H1 (cell line): ENCODE measurements around the gene CCIN. TPM values are rescaled to one million over a fixed set of nuclear protein-coding genes. Genes with fewer than 3 reads are reported as not detected.

ENCODE experiments used
- CTCF ChIA-PET: fragments of 300-600 bp; sonication (Branson Sonifier 250); formaldehyde crosslinking; loops from one replicate; lab custom pipeline; 2021; ENCODE audit not compliant: partially characterized antibody; lab: Charles Lee
- POLR2A ChIA-PET: fragments of 300-600 bp; sonication (Branson Sonifier 250); formaldehyde crosslinking; loops from one replicate; lab custom pipeline; 2021; ENCODE audit warnings: inconsistent platforms; ENCODE audit not compliant: partially characterized antibody; lab: Charles Lee
- DNase-seq, 2 experiments: peaks; one replicate each; pipeline versions ENCODE4 v3.0.0 to v3.0.0-alpha.2; 2010 to 2022; ENCODE audit warnings: low spot score in 2 of 2, low read depth in 1 of 2, mixed read lengths in 1 of 2
- FAIRE-seq: peaks from 2 replicates; lab custom pipeline; 2011; peaks lifted over from hg19 to GRCh38; lab: Jason Lieb, UNC
- H2AFZ ChIP-seq: 2 replicates; pipeline ENCODE4 v1.8.1; 2012; ENCODE audit warnings: low read length, inconsistent platforms
- H2AK5ac ChIP-seq: 2 replicates; pipeline ENCODE4 v1.6.1; 2013; ENCODE audit warnings: low read depth, low read length
- H2BK120ac ChIP-seq: replicated peaks from 2 replicates; pipeline ENCODE3; 2013; ENCODE audit warnings: low read depth, low read length, inconsistent platforms
- H2BK12ac ChIP-seq: 2 replicates; pipeline ENCODE4 v1.6.1; 2013; ENCODE audit warnings: low read depth, low read length
- H2BK15ac ChIP-seq: 2 replicates; pipeline ENCODE4 v1.6.1; 2013; ENCODE audit warnings: low read length
- H2BK20ac ChIP-seq: 2 replicates; pipeline ENCODE4 v1.6.1; 2013; ENCODE audit warnings: low read length
- H2BK5ac ChIP-seq: 2 replicates; pipeline ENCODE4 v1.6.1; 2013; ENCODE audit warnings: low read depth, low read length
- H3K14ac ChIP-seq: 2 replicates; pipeline ENCODE4 v1.6.1; 2013; ENCODE audit warnings: inconsistent platforms; ENCODE audit not compliant: insufficient read length
- H3K18ac ChIP-seq: 2 replicates; pipeline ENCODE4 v1.6.1; 2013; ENCODE audit warnings: low read length; ENCODE audit errors: extremely low read depth
- H3K23ac ChIP-seq: 2 replicates; pipeline ENCODE4 v1.6.1; 2013; ENCODE audit warnings: inconsistent platforms; ENCODE audit not compliant: insufficient read length
- H3K23me2 ChIP-seq: 2 replicates; pipeline ENCODE4 v1.6.1; 2013; ENCODE audit warnings: low read depth, low read length
- H3K27ac ChIP-seq: 2 replicates; pipeline ENCODE4 v1.6.1; 2011; ENCODE audit warnings: low read depth, low read length, inconsistent platforms
- H3K27me3 ChIP-seq, 4 experiments: replicated peaks in 1 of 4; 1 replicate in 1 of 4; 2 replicates in 3 of 4; pipeline versions ENCODE4 v1.6.1 to v1.8.1; 2011 to 2013; ENCODE audit warnings: low read length in 3 of 4, mild to moderate bottlenecking in 3 of 4, inconsistent platforms in 2 of 4, mixed read lengths in 2 of 4, moderate library complexity in 1 of 4; ENCODE audit not compliant: control insufficient read depth in 3 of 4, insufficient read depth in 3 of 4; ENCODE audit errors: extremely low read depth in 1 of 4
- H3K36me3 ChIP-seq, 4 experiments: 2 replicates each; pipeline versions ENCODE4 v1.6.1 to v1.8.1; 2011 to 2013; ENCODE audit warnings: mild to moderate bottlenecking in 4 of 4, low read length in 3 of 4, moderate library complexity in 2 of 4, control low read depth in 1 of 4, inconsistent platforms in 1 of 4; ENCODE audit not compliant: insufficient read depth in 4 of 4, control insufficient read depth in 2 of 4
- H3K4ac ChIP-seq: replicated peaks from 2 replicates; pipeline ENCODE3; 2013; ENCODE audit warnings: low read length, low read depth, mixed read lengths, inconsistent platforms; ENCODE audit not compliant: insufficient read length
- H3K4me1 ChIP-seq, 4 experiments: replicated peaks in 1 of 4; 1 replicate in 1 of 4; 2 replicates in 3 of 4; pipeline versions ENCODE4 v1.6.1 to v1.8.1; 2011 to 2013; ENCODE audit warnings: low read length in 3 of 4, inconsistent platforms in 2 of 4, mixed read lengths in 1 of 4; ENCODE audit not compliant: insufficient read depth in 4 of 4, control insufficient read depth in 3 of 4
- H3K4me2 ChIP-seq, 2 experiments: 2 replicates each; pipeline versions ENCODE4 v1.6.1 to v1.8.1; 2011 to 2013; ENCODE audit warnings: low read depth in 2 of 2, low read length in 2 of 2, control low read depth in 1 of 2, inconsistent platforms in 1 of 2, mild to moderate bottlenecking in 1 of 2; ENCODE audit not compliant: insufficient read depth in 1 of 2
- H3K4me3 ChIP-seq, 4 experiments: fragments of 200-600, 300-600 bp in 1 of 4; sonication (generic), shearing (Covaris generic), sonication (Bioruptor Twin) in 1 of 4; 2 replicates each; pipeline versions ENCODE4 v1.5.1 to v1.8.1; 2011 to 2016; ENCODE audit warnings: low read length in 4 of 4, low read depth in 3 of 4, control low read depth in 2 of 4, inconsistent platforms in 2 of 4, mild to moderate bottlenecking in 2 of 4, mixed read lengths in 1 of 4, moderate library complexity in 1 of 4; ENCODE audit not compliant: insufficient read depth in 2 of 4; ENCODE audit errors: extremely low read depth in 1 of 4
- H3K56ac ChIP-seq: replicated peaks from 2 replicates; pipeline ENCODE3; 2013; ENCODE audit warnings: low read depth, mild to moderate bottlenecking, mixed read lengths, low read length, inconsistent platforms; ENCODE audit not compliant: insufficient read length
- H3K79me1 ChIP-seq: 2 replicates; pipeline ENCODE4 v1.6.1; 2013; ENCODE audit warnings: low read depth, low read length, control low read depth
- H3K79me2 ChIP-seq, 2 experiments: 2 replicates each; pipeline versions ENCODE4 v1.6.1 to v1.8.1; 2012 to 2013; ENCODE audit warnings: low read length in 2 of 2, mild to moderate bottlenecking in 2 of 2, inconsistent platforms in 1 of 2; ENCODE audit not compliant: insufficient read depth in 2 of 2, control insufficient read depth in 1 of 2
- H3K9ac ChIP-seq, 4 experiments: replicated peaks in 1 of 4; 1 replicate in 1 of 4; 2 replicates in 3 of 4; pipeline versions ENCODE4 v1.6.1 to v1.8.1; 2011 to 2013; ENCODE audit warnings: low read depth in 3 of 4, low read length in 3 of 4, control low read depth in 2 of 4, mild to moderate bottlenecking in 2 of 4, moderate library complexity in 2 of 4, inconsistent platforms in 1 of 4; ENCODE audit errors: extremely low read depth in 1 of 4
- H3K9me3 ChIP-seq, 2 experiments: 2 replicates each; pipeline versions ENCODE4 v1.6.1 to v1.8.1; 2012 to 2013; ENCODE audit warnings: mild to moderate bottlenecking in 2 of 2, moderate library complexity in 2 of 2, control low read depth in 1 of 2, inconsistent platforms in 1 of 2, low read depth in 1 of 2, low read length in 1 of 2, mixed read lengths in 1 of 2; ENCODE audit not compliant: insufficient read depth in 2 of 2
- H4K20me1 ChIP-seq, 2 experiments: replicated peaks in 1 of 2; 2 replicates each; pipeline versions ENCODE3 to v1.8.1; 2011 to 2013; ENCODE audit warnings: inconsistent platforms in 2 of 2, low read length in 2 of 2, mild to moderate bottlenecking in 1 of 2; ENCODE audit not compliant: insufficient read depth in 2 of 2, control insufficient read depth in 1 of 2
- H4K5ac ChIP-seq: 2 replicates; pipeline ENCODE4 v1.6.1; 2013; ENCODE audit warnings: low read length, low read depth, mixed read lengths, inconsistent platforms; ENCODE audit not compliant: insufficient read length
- H4K8ac ChIP-seq: 2 replicates; pipeline ENCODE4 v1.8.0; 2013; ENCODE audit warnings: mild to moderate bottlenecking, moderate library complexity, low read length, inconsistent platforms; ENCODE audit not compliant: insufficient read depth; ENCODE audit errors: extremely low read depth
- H4K91ac ChIP-seq: replicated peaks from 2 replicates; pipeline ENCODE3; 2013; ENCODE audit warnings: low read length, mixed read lengths, inconsistent platforms; ENCODE audit not compliant: insufficient read length
- ASH2L ChIP-seq: fragments of 200-600, 300-600 bp; sonication (generic); IDR thresholded peaks from one replicate; pipeline ENCODE4 v1.7.1; 2017; ENCODE audit warnings: low read length
- CTBP2 ChIP-seq: IDR thresholded peaks from 2 replicates; pipeline ENCODE4 v1.7.0; 2011; ENCODE audit warnings: borderline replicate concordance, mild to moderate bottlenecking, moderate library complexity, mixed read lengths, low read length; ENCODE audit not compliant: insufficient read depth, insufficient read length
- FOSL1 ChIP-seq: IDR thresholded peaks from 2 replicates; pipeline ENCODE4 v1.6.1; 2011; ENCODE audit warnings: mild to moderate bottlenecking, low read depth, low read length, moderate library complexity; ENCODE audit not compliant: insufficient read depth
- NANOG ChIP-seq: IDR thresholded peaks from 2 replicates; pipeline ENCODE4 v1.6.1; 2011; ENCODE audit warnings: low read length, low read depth, mild to moderate bottlenecking, inconsistent platforms; ENCODE audit not compliant: insufficient read depth, poor library complexity, severe bottlenecking
- PHF8 ChIP-seq: fragments of 200-600 bp; sonication (generic); conservative IDR thresholded peaks from 2 replicates; pipeline ENCODE4 v1.7.1; 2012; ENCODE audit warnings: low read depth, mild to moderate bottlenecking, inconsistent platforms, low read length, moderate library complexity
- POLR2A ChIP-seq, 2 experiments: IDR thresholded peaks; 1 replicate in 1 of 2; 2 replicates in 1 of 2; pipeline ENCODE4 v1.6.1; 2011; ENCODE audit warnings: low read depth in 2 of 2, low read length in 2 of 2, mild to moderate bottlenecking in 2 of 2; ENCODE audit errors: control extremely low read depth in 1 of 2
- POLR2AphosphoS5 ChIP-seq: IDR thresholded peaks from 2 replicates; pipeline ENCODE4 v1.6.1; 2011; ENCODE audit warnings: low read depth, low read length
- SIN3A ChIP-seq, 2 experiments: IDR thresholded peaks in 1 of 2; conservative IDR thresholded peaks in 1 of 2; 2 replicates each; pipeline ENCODE4 v1.6.1; 2011 to 2012; ENCODE audit warnings: low read length in 2 of 2, improper control_type of control experiment in 1 of 2, low read depth in 1 of 2, mild to moderate bottlenecking in 1 of 2
- SIX5 ChIP-seq: IDR thresholded peaks from 2 replicates; pipeline ENCODE4 v1.6.1; 2011; ENCODE audit warnings: mild to moderate bottlenecking, low read depth, low read length
- SRF ChIP-seq: IDR thresholded peaks from 2 replicates; pipeline ENCODE4 v1.6.1; 2011; ENCODE audit warnings: mild to moderate bottlenecking, low read depth, low read length, moderate library complexity
- SUZ12 ChIP-seq: fragments of 200-600 bp; sonication (generic); IDR thresholded peaks from 2 replicates; pipeline ENCODE4 v1.6.1; 2012; ENCODE audit warnings: mild to moderate bottlenecking, inconsistent platforms, low read length, moderate library complexity, mixed read lengths
- TCF12 ChIP-seq: IDR thresholded peaks from 2 replicates; pipeline ENCODE4 v1.6.1; 2011; ENCODE audit warnings: low read depth, mild to moderate bottlenecking, low read length
- WGBS, 2 experiments: shearing (Covaris generic) in 1 of 2; methylation state at CpG; one replicate each; pipeline versions ENCODE4 v1.1.6 to v1.1.7; 2013 to 2015; ENCODE audit warnings: low lambda C conversion rate in 2 of 2, mixed read lengths in 2 of 2, inconsistent platforms in 1 of 2, low coverage in 1 of 2, missing lambda C conversion rate in 1 of 2; ENCODE audit not compliant: insufficient replicate concordance in 2 of 2, insufficient coverage in 1 of 2, insufficient read length in 1 of 2; ENCODE audit errors: extremely low coverage in 1 of 2, missing lambda C conversion rate in 1 of 2; 5-methylcytosine and 5-hydroxymethylcytosine counted together
- polyA plus RNA-seq, 7 experiments: library from polyadenylated mRNA; depleted of rRNA in 3 of 7; stranded (reverse) in 5 of 7; unstranded in 2 of 7; fragments of >200 nt in 5 of 7; fragments of 200-250 nt in 2 of 7; gene quantifications; 1 replicate in 5 of 7; 2 replicates in 1 of 7; 4 replicates in 1 of 7; pipeline versions ENCODE4 v1.2.1 to v1.2.3, GENCODE V29; 2011 to 2013; ENCODE audit warnings: missing spikeins in 2 of 7, mixed read lengths in 2 of 7
- total RNA-seq: library from RNA; stranded (reverse); fragmentation: NEBNext Ultra II Directional; extraction: Animal tissue kit (Norgen Biotek cat#: 25700); gene quantifications from 2 replicates; pipeline ENCODE4 v1.2.1, GENCODE V29; 2021
- TF ChIP-seq, protein P1 (sequence below): IDR thresholded peaks from 2 replicates; pipeline ENCODE4 v1.6.1; 2011; ENCODE audit warnings: low read length, improper control_type of control experiment

Gene CCIN
- total and polyA plus RNA-seq, 2 of the 8 experiments (the other 6 are each of a cell fraction or from before 2014, with no cell fraction given), result 0.19 to 0.21 TPM

DNA sequence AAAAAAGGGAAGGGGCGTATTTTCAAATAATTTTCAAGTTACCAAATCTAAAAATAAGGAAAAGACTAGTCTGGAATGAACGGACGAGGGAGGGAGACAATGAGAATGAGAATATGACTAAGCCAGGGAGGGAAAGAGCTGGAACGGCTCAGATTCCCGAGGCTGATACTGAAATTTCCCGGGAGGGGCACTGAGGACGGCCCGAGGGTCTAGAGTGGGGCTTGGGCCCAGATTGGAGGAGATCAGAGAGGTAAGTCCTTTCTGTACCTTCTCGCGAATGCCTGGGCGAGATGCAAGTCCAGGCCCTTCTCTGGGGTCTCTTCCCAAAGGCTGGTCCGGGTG, 3.4 kb upstream of the CCIN start:
- Histone ChIP-seq H3K79me2 (no peaks in the 10 kb centered on the region), H4K8ac (no peak overlapping the region), H3K4me1 (peaks cover 11 to 25% (median 17%) of the 10 kb centered on the region in 4 experiments), H4K20me1 (no peaks in the 10 kb centered on the region), H4K91ac (no peak overlapping the region), H2AFZ (no peak overlapping the region), H3K14ac (no peak overlapping the region), H3K9ac (no peak overlapping the region), H2BK120ac (no peak overlapping the region), H3K9me3 (no peaks in the 10 kb centered on the region), H3K4ac (no peak overlapping the region), H4K5ac (no peak overlapping the region), H2BK12ac (0 out of 2 replicates have a peak overlapping the region, but pooled peaks have one; percentile 75), H3K27me3 (no peaks in the 10 kb centered on the region), H3K27ac (no peak overlapping the region), H2BK15ac (no peak overlapping the region), H3K4me2 (peak overlapping the region in 1 of 2 experiments; percentile 23; a peak in 1 of 4 replicates), H3K23ac (no peak overlapping the region), H3K36me3 (no peaks in the 10 kb centered on the region), H3K23me2 (peaks cover 2% of the 10 kb centered on the region; the same call in 1 of the 2 replicates), H2BK20ac (no peak overlapping the region), H3K79me1 (no peaks in the 10 kb centered on the region), H2BK5ac (no peak overlapping the region), H3K18ac (peak overlapping the region; percentile 60; the same call in 1 of the 2 replicates), H3K56ac (no peak overlapping the region), H2AK5ac (no peak overlapping the region), H3K4me3 (no peak overlapping the region)
- CTCF ChIA-PET, result interaction anchor here (0.6 to 10.2 kb wide), 20 partner anchors 10 to 1129 kb away, joined by 3 to 153 read pairs (median 6); partner anchors contain the start of genes CLTA and GLIPR2
- WGBS, 2 experiments, result 80% methylated on average over 11 of the region's 12 CpGs; no CpG with 5 or more reads in 1 of the 2 experiments
- no peak for FAIRE-seq
- DNase-seq, result no peak
- POLR2A ChIA-PET, result interaction anchor here (1.8 to 4.4 kb wide), 3 partner anchors 23 to 61 kb away, joined by 4 to 25 read pairs (median 19); partner anchors contain the start of gene CLTA
- no peak for TF ChIP-seq SIX5
- no peak for TF ChIP-seq PHF8
- TF ChIP-seq ASH2L, result no peak
- TF ChIP-seq CTBP2, result no peak
- TF ChIP-seq POLR2AphosphoS5, result no peak
- TF ChIP-seq, protein P1, sequence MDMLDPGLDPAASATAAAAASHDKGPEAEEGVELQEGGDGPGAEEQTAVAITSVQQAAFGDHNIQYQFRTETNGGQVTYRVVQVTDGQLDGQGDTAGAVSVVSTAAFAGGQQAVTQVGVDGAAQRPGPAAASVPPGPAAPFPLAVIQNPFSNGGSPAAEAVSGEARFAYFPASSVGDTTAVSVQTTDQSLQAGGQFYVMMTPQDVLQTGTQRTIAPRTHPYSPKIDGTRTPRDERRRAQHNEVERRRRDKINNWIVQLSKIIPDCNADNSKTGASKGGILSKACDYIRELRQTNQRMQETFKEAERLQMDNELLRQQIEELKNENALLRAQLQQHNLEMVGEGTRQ, result no peak
- TF ChIP-seq NANOG, result no peak
- TF ChIP-seq SUZ12, result no peak
- no peak for TF ChIP-seq TCF12
- no peak for TF ChIP-seq POLR2A (IDR thresholded peaks at IDR 0.05; ENCODE audit: control extremely low read depth in 1 of 2, low read depth in 2 of 2, low read length in 2 of 2)
- TF ChIP-seq SRF, result no peak
- TF ChIP-seq FOSL1, result no peak
- TF ChIP-seq SIN3A (conservative IDR thresholded peaks at IDR 0.05 in 1 of 2, IDR thresholded peaks at IDR 0.05 in 1 of 2; ENCODE audit: low read depth in 1 of 2, low read length in 2 of 2), result no peak
